Activated T-helper 1 cell treated with anti-CD3 and anti-CD28 coated beads, Interleukin-12 subunit alpha, Interleukin-12 subunit beta, Interleukin-2, Interleukin-4 antibody, amounts not matched to agents 30 ng/mL and 10 ng/mL and 1 ng/mL, durations not matched to agents 14 hours and 24 hours and 36 hours (primary cell): Measurements from ENCODE around the gene PNMA8C. TPM values are rescaled to one million over a fixed set of nuclear protein-coding genes. Genes with fewer than 3 reads are reported as not detected.

Experiments
- DNase-seq: peaks from one replicate; pipeline ENCODE4 v3.0.0; 2021; ENCODE audit warnings: low spot score
- H3K27ac Mint-ChIP-seq: one replicate; pipeline ENCODE4 v1.8.0; 2021; ENCODE audit warnings: mild to moderate bottlenecking, mixed read lengths
- H3K27me3 Mint-ChIP-seq: one replicate; pipeline ENCODE4 v1.8.0; 2022; ENCODE audit warnings: mild to moderate bottlenecking, moderate library complexity, mixed read lengths; ENCODE audit not compliant: insufficient read depth
- H3K36me3 Mint-ChIP-seq: one replicate; pipeline ENCODE4 v1.8.0; 2021; ENCODE audit warnings: low read depth, mixed read lengths
- H3K4me1 Mint-ChIP-seq: one replicate; pipeline ENCODE4 v1.8.0; 2021; ENCODE audit warnings: low read depth, mixed read lengths
- H3K4me3 Mint-ChIP-seq: one replicate; pipeline ENCODE4 v1.8.0; 2021; ENCODE audit warnings: mild to moderate bottlenecking, moderate library complexity, mixed read lengths
- H3K9me3 Mint-ChIP-seq: one replicate; pipeline ENCODE4 v1.8.0; 2021; ENCODE audit warnings: mixed read lengths
- intact Hi-C: fragments of 100-400 bp; cut with micrococcal nuclease; formaldehyde crosslinking; loops from one replicate; pipeline ENCODE4 v1.15.1; 2024
- total RNA-seq: library from RNA; stranded (reverse); gene quantifications from 2 replicates; pipeline ENCODE4 v1.2.3, GENCODE V29; 2022

PNMA8C gene
- total RNA-seq = not detected in 2 replicates

DNA sequence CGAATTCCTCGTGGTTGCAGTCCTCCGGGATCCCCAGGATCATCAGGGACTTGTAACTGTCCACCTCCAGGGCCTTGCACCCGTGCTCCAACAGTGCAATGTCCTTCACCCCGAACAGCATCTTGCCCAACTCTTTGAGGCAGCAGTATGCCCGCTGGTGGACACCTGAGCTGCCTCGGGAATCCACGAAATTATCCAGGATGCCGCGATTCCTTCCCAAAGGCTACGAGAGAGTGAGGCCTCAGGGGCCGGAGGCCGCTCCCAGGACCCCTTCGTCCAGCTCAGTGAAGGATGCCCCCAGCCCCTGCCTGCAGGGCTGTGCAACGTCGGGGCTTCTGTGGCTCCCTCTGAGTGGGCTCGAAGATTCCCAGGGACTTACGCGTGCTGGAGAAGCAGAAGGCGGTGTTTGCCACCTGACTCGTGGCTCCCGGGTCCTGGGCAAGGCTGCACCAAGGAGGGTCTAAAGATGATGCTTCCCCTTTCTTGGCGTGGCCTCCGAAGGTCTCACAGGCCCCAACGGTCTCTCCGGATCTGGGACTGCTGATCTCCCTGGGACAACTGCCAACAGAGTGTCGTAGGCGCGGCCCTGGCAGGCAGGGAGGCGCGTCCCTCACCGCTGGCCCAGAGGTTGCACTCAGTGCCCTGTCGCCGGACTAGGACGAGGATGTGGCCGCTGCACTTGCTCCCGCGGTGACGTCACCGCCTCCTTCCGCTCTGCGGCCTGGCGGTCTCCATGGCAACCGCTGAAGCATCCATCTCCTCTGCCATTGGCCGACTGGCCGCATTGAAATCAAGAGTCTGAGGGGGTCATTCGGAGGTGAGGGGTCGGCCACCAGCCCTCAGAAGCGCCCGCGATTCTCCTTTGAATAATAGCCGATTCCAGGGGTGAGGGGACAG lies at the start of gene PNMA8C:
Gene PNMA8C (minus strand): TSS at position 698 of the 897 bp plus-strand sequence. CDS start 577 bp downstream, at position 121.
- H3K9me3 Mint-ChIP-seq = no peaks in the 10 kb centered on the region
- H3K4me1 Mint-ChIP-seq = peaks cover 38% of the 10 kb centered on the region
- intact Hi-C loops = loop anchor here (10.0 kb wide), 1 partner anchor 344 kb away; no protein-coding TSS in a partner anchor
- DNase-seq = peak; percentile 56
- H3K36me3 Mint-ChIP-seq = no peaks in the 10 kb centered on the region
- peak within 1 kb of the TSS; percentile 45 for H3K4me3 Mint-ChIP-seq
- H3K27me3 Mint-ChIP-seq = peaks cover 66% of the 10 kb centered on the region
- H3K27ac Mint-ChIP-seq = peak within 1 kb of the TSS; percentile 35

DNA sequence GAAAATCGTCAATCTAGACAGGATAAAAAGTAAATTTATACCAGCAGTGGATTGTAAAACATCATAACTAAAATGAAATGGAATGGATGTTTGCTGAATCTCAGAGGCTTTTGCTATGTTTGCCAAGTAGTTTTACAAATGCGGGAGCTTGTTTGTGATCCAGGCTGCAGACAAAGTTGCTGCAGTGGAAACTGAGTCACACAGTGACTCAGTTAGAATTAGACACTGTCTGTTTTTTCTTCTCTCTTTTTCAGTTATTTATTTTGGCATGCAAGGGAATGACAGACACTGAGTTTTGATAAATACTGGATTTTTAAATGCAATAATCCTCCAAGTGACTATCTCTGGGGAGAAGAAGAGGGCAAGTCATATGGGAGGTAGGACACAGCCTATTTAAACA lies 47.2 kb upstream of the PNMA8C start:
- Mint-ChIP-seq H3K9me3 (no peaks in the 10 kb centered on the region), H3K27ac (no peak overlapping the region), H3K27me3 (peaks cover 28% of the 10 kb centered on the region), H3K4me3 (no peak overlapping the region), H3K4me1 (no peaks in the 10 kb centered on the region), H3K36me3 (no peaks in the 10 kb centered on the region)
- intact Hi-C loops = no loop called here
- DNase-seq = no peak

DNA sequence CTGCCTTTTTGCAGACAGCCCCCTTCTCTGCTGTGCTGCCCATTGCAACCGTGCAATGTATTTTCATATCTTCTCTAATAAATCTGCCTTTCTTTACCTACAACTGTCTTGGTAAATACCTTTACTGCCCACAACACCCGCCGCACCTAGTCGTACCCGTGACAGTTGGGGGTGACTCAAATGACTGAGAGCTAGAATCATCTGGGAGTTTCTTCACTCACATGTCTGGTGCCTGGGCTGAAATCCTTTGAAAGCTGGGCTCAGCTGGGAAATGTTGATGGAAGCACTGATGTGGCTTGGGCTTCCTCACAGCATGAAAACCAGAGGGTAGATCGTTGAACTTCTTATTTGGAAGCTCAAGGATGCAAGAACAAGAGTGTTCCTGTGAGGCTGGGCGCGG lies 45.5 kb upstream of the PNMA8C start:
- intact Hi-C loops = no loop called here
- Mint-ChIP-seq H3K36me3 (no peaks in the 10 kb centered on the region), H3K4me3 (no peak overlapping the region), H3K27ac (no peak overlapping the region), H3K4me1 (no peaks in the 10 kb centered on the region), H3K9me3 (no peaks in the 10 kb centered on the region), H3K27me3 (peaks cover 30% of the 10 kb centered on the region)
- no peak for DNase-seq

DNA sequence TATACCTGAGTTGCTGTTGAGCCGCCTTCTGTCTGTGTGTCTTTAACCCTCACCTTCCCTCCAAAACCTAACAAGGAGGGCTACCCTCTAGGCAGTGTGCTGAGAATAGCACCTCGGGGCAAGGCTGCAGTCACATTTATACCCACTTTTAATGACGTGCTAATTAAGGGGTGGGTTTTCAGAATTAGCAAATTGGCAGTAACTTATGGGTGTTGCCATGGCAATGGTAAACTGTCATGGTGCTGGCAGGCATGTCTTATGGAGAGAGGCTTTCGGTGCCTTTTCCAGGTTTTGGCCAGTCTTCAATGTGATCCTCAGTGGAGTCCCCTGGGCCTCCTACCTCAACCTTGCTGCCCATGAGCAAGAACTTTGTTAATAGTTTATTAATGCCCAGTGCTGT lies 43.9 kb upstream of the PNMA8C start:
- no peaks in the 10 kb centered on the region for H3K9me3 Mint-ChIP-seq
- DNase-seq = no peak
- H3K4me1 Mint-ChIP-seq = no peaks in the 10 kb centered on the region
- no peak overlapping the region for H3K4me3 Mint-ChIP-seq
- no peaks in the 10 kb centered on the region for H3K36me3 Mint-ChIP-seq
- intact Hi-C loops = no loop called here
- H3K27me3 Mint-ChIP-seq = peaks cover 36% of the 10 kb centered on the region
- no peak overlapping the region for H3K27ac Mint-ChIP-seq

DNA sequence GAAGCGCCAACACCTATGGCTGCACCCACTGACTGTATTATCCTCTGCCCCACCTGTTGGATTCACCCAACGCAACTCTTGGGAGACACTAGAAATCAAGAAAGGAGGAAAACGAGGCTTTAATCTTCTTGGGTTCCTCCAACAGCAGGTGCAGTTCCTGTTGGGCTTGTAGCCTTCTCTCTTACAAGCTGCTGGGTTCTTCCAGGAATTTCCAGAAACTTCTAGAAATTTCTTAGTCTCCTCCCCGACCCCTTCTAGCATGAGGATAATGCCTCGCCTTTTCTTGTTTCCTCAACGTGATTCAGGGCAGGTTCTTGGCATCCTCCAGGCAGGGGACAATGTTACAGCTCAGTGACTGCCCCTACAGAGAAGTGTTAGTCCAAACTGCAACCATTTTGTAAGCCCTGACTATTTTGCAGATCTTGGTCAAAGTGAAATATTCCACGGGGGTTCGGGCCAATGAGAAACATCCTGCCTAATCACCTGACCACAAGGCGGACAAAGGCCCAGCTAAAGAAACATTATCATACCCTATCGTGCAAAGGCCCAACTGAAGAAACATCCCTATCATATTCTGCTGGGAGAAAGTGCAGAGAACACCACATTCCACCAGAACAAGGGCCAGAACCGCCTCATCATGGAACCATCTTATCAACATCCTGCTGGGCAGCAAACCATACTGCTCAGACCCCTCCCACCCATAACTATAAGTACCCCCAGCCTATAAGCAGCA lies 43.2 kb upstream of the PNMA8C start:
- intact Hi-C loops = no loop called here
- H3K4me1 Mint-ChIP-seq = no peaks in the 10 kb centered on the region
- H3K27me3 Mint-ChIP-seq = peaks cover 36% of the 10 kb centered on the region
- no peak overlapping the region for H3K27ac Mint-ChIP-seq
- no peak for DNase-seq
- no peaks in the 10 kb centered on the region for H3K36me3 Mint-ChIP-seq
- H3K4me3 Mint-ChIP-seq = no peak overlapping the region
- H3K9me3 Mint-ChIP-seq = no peaks in the 10 kb centered on the region

DNA sequence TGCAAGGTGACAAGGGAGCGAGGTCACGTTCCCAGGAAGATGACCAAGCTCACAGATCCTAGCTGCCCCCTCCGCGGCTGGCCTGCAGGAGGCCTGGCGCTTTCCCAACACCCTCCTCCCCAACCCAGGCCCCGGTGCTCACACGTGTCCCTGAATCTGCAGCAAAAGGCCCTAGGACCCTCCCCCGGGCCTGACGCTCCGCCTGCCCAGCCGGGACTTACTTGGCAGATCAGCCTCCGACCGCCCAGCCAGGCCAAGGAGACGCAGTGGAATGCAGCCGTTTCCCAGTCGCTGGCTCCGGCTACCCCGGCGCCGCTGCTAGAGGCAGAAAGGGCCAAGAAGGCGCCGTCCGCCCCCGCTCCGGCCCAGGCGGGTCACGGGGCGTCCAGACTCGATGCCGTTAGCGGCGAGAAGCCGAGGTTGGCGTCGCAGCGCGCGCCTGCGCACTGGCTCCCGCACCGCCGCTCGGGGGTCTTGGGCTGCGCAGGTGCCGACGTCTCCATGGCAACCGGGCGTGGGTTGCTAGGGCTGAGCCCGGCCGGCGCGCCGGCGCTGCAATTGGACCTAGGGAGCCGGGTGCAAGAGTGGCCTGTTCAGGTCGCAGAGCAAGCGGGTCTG lies 42.5 kb upstream of the PNMA8C start, which contains the start of gene PNMA8A:
Gene PNMA8A (minus strand): TSS at position 448 of the 618 bp plus-strand sequence. CDS start 528 bp downstream, outside the sequence.
- DNase-seq = no peak
- no peaks in the 10 kb centered on the region for H3K9me3 Mint-ChIP-seq
- intact Hi-C loops = no loop called here
- H3K36me3 Mint-ChIP-seq = no peaks in the 10 kb centered on the region
- H3K27me3 Mint-ChIP-seq = peaks cover 36% of the 10 kb centered on the region
- H3K27ac Mint-ChIP-seq = no peak within 1 kb of the TSS
- H3K4me3 Mint-ChIP-seq = no peak within 1 kb of the TSS
- H3K4me1 Mint-ChIP-seq = no peaks in the 10 kb centered on the region

DNA sequence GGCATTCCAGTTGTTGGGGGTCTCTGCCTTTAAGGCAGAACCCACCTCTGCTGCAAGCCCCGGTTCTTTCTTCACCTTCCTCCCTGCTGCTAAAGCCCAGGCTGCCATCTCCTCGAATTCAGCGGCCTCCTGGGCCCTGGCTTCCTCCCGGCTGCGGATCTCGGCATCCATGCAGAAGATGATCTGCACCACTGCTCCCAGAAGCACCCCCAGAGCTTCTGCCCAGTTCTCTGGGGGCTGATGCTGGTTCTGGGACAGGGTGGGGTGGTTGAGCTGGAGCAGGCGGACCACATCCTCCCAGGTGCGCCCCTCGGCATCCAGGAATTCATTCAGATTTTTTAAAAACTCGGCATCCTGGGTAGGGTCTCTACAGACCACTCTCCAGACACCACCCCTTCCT lies 41.6 kb upstream of the PNMA8C start:
- DNase-seq = no peak
- no peak overlapping the region for H3K27ac Mint-ChIP-seq
- no peaks in the 10 kb centered on the region for H3K9me3 Mint-ChIP-seq
- no peak overlapping the region for H3K4me3 Mint-ChIP-seq
- H3K36me3 Mint-ChIP-seq = no peaks in the 10 kb centered on the region
- intact Hi-C loops = no loop called here
- H3K27me3 Mint-ChIP-seq = peaks cover 36% of the 10 kb centered on the region
- no peaks in the 10 kb centered on the region for H3K4me1 Mint-ChIP-seq

DNA sequence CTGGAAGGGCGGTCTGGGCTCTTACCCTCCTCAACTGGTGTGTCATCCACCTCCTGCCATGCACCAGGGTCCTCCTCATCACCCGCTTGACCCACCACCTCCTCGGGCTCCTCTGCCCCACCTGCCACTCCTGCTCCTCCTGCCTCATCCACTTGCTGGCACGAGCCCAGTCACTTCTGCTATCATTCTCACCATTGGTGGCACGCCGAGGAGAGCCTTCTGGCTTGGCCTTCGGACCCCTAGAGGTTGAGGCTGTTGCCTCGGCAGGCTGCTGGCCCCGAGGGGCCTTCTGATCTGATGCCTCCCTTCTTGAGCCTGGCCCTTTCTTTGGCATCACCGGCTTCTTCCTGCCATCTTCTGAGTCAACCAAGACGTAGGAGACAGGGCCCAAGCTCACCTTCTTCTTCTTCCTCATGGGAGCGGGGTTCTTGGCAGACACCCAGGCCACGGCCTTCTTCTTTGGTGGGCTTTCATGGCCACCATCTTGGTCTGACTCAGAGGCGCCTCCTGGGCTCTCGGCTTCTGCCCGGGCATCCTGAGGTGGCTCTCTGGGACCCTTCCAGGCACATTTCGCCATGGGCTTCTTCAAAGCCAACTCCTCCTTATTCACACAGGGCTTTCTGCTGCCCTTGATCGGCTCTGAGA lies 40.9 kb upstream of the PNMA8C start:
- intact Hi-C loops = no loop called here
- Mint-ChIP-seq H3K4me3 (no peak overlapping the region), H3K9me3 (no peaks in the 10 kb centered on the region), H3K27ac (no peak overlapping the region), H3K36me3 (no peaks in the 10 kb centered on the region), H3K27me3 (peaks cover 37% of the 10 kb centered on the region), H3K4me1 (no peaks in the 10 kb centered on the region)
- DNase-seq = no peak

DNA sequence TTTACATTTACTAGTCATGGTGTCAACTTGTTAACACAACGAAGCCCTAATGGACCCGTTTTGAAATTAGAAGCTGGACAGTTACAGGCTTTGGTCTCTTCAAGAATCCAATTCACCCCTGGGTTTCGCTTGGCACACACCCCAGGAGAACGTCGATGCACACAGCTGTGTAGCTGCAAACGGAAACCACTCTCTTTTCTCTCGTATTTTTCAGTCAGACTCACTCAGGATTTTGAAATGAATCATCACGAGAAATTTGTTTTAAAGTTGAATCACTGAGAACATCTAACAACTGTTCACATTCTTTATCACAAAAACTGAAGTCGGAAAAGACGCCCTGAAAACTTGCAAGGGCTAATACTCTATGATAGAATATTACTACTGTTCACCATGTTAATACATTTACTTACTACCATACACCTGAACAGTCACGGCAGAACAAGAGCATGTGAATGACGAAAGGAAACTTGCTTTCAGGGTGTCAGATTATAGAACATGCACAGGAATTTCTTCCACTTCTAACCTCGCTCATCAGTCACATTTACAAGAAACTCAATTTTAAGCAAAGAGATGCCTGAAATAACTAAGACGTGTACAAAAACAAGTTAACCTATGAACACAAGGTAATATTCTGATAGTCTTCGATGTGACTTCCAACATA lies 37.9 kb upstream of the PNMA8C start:
- Mint-ChIP-seq H3K36me3 (no peaks in the 10 kb centered on the region), H3K4me3 (no peak overlapping the region), H3K4me1 (no peaks in the 10 kb centered on the region), H3K27ac (no peak overlapping the region), H3K9me3 (no peaks in the 10 kb centered on the region), H3K27me3 (peaks cover 16% of the 10 kb centered on the region)
- no peak for DNase-seq
- intact Hi-C loops = no loop called here

DNA sequence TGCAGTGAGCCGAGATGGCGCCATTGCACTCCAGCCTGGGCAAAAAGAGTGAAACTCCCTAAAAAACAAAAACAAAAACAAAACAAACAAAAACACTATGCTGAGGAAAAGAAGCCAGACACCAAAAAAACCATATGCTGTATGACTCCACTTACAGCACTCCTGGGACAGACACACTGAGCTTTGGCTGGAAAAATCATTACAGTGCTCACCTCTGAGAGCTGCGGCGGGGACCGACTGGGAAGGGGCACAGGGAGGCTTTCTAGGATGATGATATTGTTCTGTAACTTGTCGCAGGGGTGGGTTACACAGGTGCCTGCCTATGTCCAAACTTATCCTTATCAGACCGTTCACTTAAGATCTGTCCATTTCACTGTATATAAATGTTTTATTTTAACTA lies 34.8 kb upstream of the PNMA8C start:
- no peak for DNase-seq
- Mint-ChIP-seq H3K4me3 (no peak overlapping the region), H3K4me1 (no peaks in the 10 kb centered on the region), H3K9me3 (no peaks in the 10 kb centered on the region), H3K36me3 (no peaks in the 10 kb centered on the region), H3K27ac (no peak overlapping the region), H3K27me3 (peaks cover 17% of the 10 kb centered on the region)
- intact Hi-C loops = no loop called here

DNA sequence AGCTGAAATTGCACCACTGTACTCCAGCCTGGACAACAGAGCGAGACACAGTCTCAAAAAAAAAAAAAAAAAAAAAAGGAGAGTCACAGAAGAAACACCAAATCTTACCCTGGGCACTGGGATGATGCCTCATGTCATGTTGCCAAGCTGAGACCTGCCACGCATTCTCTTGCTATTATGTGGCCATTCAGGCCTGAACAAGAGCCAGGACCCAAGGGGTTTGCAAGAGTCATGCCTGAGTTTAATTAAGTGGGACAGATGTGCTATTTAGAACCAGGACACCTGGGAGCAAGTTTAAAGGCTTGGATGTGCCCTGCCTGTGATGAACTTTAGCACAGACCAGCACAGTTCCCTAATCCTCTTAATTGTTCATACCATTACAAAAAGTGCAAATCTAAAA lies 32.8 kb upstream of the PNMA8C start:
- Mint-ChIP-seq H3K4me3 (no peak overlapping the region), H3K9me3 (no peaks in the 10 kb centered on the region), H3K27me3 (peaks cover 15% of the 10 kb centered on the region), H3K36me3 (no peaks in the 10 kb centered on the region), H3K27ac (no peak overlapping the region), H3K4me1 (no peaks in the 10 kb centered on the region)
- intact Hi-C loops = no loop called here
- DNase-seq = no peak

DNA sequence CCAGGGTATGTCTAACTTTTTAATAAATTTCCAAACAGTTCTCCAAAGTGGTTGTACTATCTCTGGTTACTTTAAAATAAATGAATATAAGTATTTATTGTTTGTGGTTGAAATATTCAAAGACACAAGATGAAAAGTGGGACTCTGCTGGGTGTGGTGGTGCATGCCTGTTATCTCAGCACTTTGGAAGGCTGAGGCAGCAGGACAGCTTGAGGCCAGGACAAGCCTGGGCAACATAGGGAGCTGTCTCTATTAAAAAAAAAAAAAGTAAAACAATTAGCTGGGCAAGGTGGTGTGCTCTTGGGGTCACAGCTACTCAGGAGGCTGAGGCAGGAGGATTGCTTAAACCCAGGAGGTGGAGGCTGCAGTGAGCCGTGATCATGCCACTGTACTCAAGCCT lies 32.2 kb upstream of the PNMA8C start:
- Mint-ChIP-seq H3K4me3 (no peak overlapping the region), H3K4me1 (no peaks in the 10 kb centered on the region), H3K9me3 (no peaks in the 10 kb centered on the region), H3K27ac (no peak overlapping the region), H3K27me3 (peaks cover 17% of the 10 kb centered on the region), H3K36me3 (no peaks in the 10 kb centered on the region)
- intact Hi-C loops = no loop called here
- no peak for DNase-seq
